IMR-90 (cell line): ENCODE data around the gene PRPF6.

ENCODE experiments used
- CEBPB ChIP-seq: IDR thresholded peaks from 2 replicates; pipeline ENCODE4 v1.6.1; 2012; ENCODE audit warnings: low read depth, low read length, improper control_type of control experiment
- CHD1 ChIP-seq: IDR thresholded peaks from 2 replicates; pipeline ENCODE4 v1.6.1; 2012; ENCODE audit warnings: low read depth, low read length, improper control_type of control experiment
- FOS ChIP-seq: fragments of 150-350 bp; IDR thresholded peaks from 2 replicates; pipeline ENCODE4 v1.6.1; 2016; ENCODE audit warnings: low read depth, low read length
- MAZ ChIP-seq: IDR thresholded peaks from 2 replicates; pipeline ENCODE4 v1.6.1; 2012; ENCODE audit warnings: low read depth, mild to moderate bottlenecking, low read length, improper control_type of control experiment, moderate library complexity, borderline replicate concordance
- NFE2L2 ChIP-seq: fragments of 150-350 bp; IDR thresholded peaks from 2 replicates; pipeline ENCODE4 v1.6.1; 2016; ENCODE audit warnings: low read depth, mild to moderate bottlenecking, low read length
- POLR2A ChIP-seq: IDR thresholded peaks from 2 replicates; pipeline ENCODE4 v1.6.1; 2012; ENCODE audit warnings: mild to moderate bottlenecking, low read depth, low read length
- RCOR1 ChIP-seq: IDR thresholded peaks from 2 replicates; pipeline ENCODE4 v1.6.1; 2012; ENCODE audit warnings: mild to moderate bottlenecking, low read length, improper control_type of control experiment; ENCODE audit not compliant: insufficient replicate concordance
- RFX5 ChIP-seq: IDR thresholded peaks from 2 replicates; pipeline ENCODE4 v1.8.0; 2012; ENCODE audit warnings: low read depth, mild to moderate bottlenecking, low read length, moderate library complexity
- TF ChIP-seq, protein P1 (sequence below): conservative IDR thresholded peaks from 2 replicates; pipeline ENCODE4 v1.5.1; 2012; ENCODE audit warnings: mild to moderate bottlenecking, low read depth, low read length, improper control_type of control experiment
- TF ChIP-seq, protein P2 (sequence below): fragments of 150-350 bp; IDR thresholded peaks from 2 replicates; pipeline ENCODE4 v1.6.1; 2016; ENCODE audit warnings: low read depth, mild to moderate bottlenecking, low read length, moderate library complexity, borderline replicate concordance

DNA sequence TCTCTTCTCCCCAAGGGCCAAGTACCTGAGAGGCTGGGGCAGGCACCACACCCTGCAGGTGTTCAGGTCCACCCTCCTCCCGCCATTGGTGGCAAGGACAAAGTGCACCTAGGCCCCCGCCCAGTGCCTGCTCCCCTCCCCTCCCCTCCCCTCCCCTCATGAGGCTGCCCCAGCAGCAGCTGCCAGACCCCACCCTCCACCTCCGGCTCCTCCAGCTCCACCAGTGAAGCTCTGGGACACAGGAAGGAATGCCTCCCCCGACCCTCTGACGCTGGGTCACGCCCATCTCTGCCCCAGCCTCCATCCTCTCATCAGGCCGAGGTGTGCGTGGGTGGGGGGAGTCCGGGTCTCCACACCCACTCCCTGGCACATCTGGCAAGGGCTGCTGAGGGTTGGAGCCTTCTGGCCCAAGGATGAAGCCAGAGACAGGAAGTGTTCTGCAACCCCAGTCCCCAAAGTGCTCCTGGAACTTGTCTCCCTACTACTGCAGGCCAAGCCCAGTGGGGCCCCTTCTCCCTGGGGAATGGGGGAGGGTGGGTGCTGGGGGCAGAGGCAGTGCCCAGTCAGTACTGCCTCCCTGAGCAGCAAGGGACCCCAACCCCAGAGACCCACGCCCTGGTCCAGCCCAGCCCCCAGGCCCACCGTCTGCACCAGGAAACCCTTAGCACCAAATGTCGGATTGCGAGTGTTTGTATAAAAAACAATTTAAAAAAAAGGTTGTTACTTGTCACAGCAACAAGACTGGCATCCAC is 23.1 kb upstream of the PRPF6 start:
- no peak for TF ChIP-seq POLR2A
- TF ChIP-seq, protein P1, sequence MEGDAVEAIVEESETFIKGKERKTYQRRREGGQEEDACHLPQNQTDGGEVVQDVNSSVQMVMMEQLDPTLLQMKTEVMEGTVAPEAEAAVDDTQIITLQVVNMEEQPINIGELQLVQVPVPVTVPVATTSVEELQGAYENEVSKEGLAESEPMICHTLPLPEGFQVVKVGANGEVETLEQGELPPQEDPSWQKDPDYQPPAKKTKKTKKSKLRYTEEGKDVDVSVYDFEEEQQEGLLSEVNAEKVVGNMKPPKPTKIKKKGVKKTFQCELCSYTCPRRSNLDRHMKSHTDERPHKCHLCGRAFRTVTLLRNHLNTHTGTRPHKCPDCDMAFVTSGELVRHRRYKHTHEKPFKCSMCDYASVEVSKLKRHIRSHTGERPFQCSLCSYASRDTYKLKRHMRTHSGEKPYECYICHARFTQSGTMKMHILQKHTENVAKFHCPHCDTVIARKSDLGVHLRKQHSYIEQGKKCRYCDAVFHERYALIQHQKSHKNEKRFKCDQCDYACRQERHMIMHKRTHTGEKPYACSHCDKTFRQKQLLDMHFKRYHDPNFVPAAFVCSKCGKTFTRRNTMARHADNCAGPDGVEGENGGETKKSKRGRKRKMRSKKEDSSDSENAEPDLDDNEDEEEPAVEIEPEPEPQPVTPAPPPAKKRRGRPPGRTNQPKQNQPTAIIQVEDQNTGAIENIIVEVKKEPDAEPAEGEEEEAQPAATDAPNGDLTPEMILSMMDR = no peak
- no peak for TF ChIP-seq MAZ
- no peak for TF ChIP-seq RCOR1
- no peak for TF ChIP-seq FOS
- no peak for TF ChIP-seq CEBPB
- TF ChIP-seq, protein P2, sequence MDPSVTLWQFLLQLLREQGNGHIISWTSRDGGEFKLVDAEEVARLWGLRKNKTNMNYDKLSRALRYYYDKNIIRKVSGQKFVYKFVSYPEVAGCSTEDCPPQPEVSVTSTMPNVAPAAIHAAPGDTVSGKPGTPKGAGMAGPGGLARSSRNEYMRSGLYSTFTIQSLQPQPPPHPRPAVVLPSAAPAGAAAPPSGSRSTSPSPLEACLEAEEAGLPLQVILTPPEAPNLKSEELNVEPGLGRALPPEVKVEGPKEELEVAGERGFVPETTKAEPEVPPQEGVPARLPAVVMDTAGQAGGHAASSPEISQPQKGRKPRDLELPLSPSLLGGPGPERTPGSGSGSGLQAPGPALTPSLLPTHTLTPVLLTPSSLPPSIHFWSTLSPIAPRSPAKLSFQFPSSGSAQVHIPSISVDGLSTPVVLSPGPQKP = no peak
- TF ChIP-seq RFX5 = no peak
- TF ChIP-seq CHD1 = no peak
- no peak for TF ChIP-seq NFE2L2
